Measurements from ENCODE around the gene CDC42BPA.

DNA sequence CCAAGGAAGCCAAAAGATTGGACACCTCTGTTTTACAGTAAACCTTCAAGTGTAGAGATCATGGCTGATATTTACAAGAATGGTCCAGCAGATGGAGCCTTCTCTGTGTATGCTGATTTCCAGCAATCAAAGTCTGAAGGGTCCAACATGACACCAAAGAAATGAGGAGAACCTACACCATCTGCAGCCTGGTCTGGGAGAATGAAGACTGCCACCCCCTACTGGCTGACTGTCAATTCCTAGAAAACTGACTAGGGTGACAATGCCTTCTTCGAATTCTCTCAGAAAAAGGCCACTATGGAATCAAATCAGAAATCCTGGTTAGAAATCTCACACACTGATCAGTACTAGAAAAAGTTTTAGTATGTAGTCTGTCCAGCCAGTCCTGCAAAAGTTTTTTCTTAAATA lies 83.3 kb downstream of the CDC42BPA start:
- TF ChIP-seq POLR2A (IDR thresholded peaks at IDR 0.05; ENCODE audit: low read depth, low read length) (no peak), TAF1 (IDR thresholded peaks at IDR 0.05; ENCODE audit: borderline replicate concordance, low read depth, low read length) (no peak)

Data from GM12892 (cell line).